Transverse colon (tissue), 4 donors: ENCODE measurements around the gene CCNQ. TPM values are rescaled to one million over a fixed set of nuclear protein-coding genes. Genes with fewer than 3 reads are reported as not detected.
"Not testable (repeated sequence)": the region's sequence is repeated elsewhere in the genome, so short reads cannot be mapped to it uniquely, and the experiment has no call there.

Source experiments
- DNase-seq: peaks from one replicate; pipeline ENCODE4 v3.0.0-alpha.2; 2019
- H3K27ac ChIP-seq, 4 donors: fragments of 200-600 bp; sonication (generic); 2 replicates each; pipeline ENCODE4 v1.5.1; 2016 to 2018; ENCODE audit warnings: inconsistent platforms in 4 of 4
- H3K27me3 ChIP-seq: fragments of 200-600 bp; sonication (generic); 2 replicates; pipeline ENCODE4 v1.5.1; 2017; ENCODE audit warnings: inconsistent platforms
- H3K36me3 ChIP-seq, 4 donors: fragments of 200-600 bp; sonication (generic); 2 replicates each; pipeline ENCODE4 v1.5.1; 2017 to 2019; ENCODE audit warnings: inconsistent platforms in 4 of 4
- H3K4me1 ChIP-seq, 4 donors: fragments of 200-600 bp; sonication (generic); 2 replicates each; pipeline ENCODE4 v1.5.1; 2017 to 2020; ENCODE audit warnings: inconsistent platforms in 4 of 4
- H3K4me3 ChIP-seq, 4 donors: fragments of 200-600 bp; sonication (generic); 1 replicate in 1 of 4; 2 replicates in 3 of 4; pipeline versions ENCODE4 v1.5.1 to v1.6.1; 2017 to 2019; ENCODE audit warnings: inconsistent platforms in 4 of 4
- H3K9me3 ChIP-seq, 2 donors: fragments of 200-600 bp; sonication (generic); 2 replicates each; pipeline ENCODE4 v1.5.1; 2017 to 2019; ENCODE audit warnings: inconsistent platforms in 2 of 2
- CTCF ChIP-seq, 5 experiments: fragments of 200-600 bp in 3 of 5; fragments of 450-650 bp in 2 of 5; sonication (generic) in 3 of 5; IDR thresholded peaks; 1 replicate in 2 of 5; 2 replicates in 3 of 5; pipeline ENCODE4 v1.5.1; 2016 to 2017; ENCODE audit warnings: antibody characterized with exemption in 5 of 5, inconsistent platforms in 3 of 5, mild to moderate bottlenecking in 2 of 5, moderate library complexity in 1 of 5
- EP300 ChIP-seq: sonication (generic); formaldehyde crosslinking; IDR thresholded peaks from one replicate; pipeline ENCODE4 v1.6.1; 2017; ENCODE audit warnings: antibody characterized with exemption, low read depth
- POLR2A ChIP-seq: fragments of 450-650 bp; IDR thresholded peaks from one replicate; pipeline ENCODE4 v1.6.1; 2016; ENCODE audit warnings: antibody characterized with exemption, mild to moderate bottlenecking, moderate library complexity
- POLR2AphosphoS5 ChIP-seq, 3 donors: sonication (generic); formaldehyde crosslinking; IDR thresholded peaks; one replicate each; pipeline ENCODE4 v1.6.1; 2016; ENCODE audit warnings: antibody characterized with exemption in 3 of 3
- WGBS, 2 donors: methylation state at CpG; one replicate each; pipeline ENCODE4 v1.1.5; 2018; ENCODE audit warnings: low coverage in 1 of 2; 5-methylcytosine and 5-hydroxymethylcytosine counted together
- in situ Hi-C, 4 donors: fragments of 200-750 bp; cut with MboI; loops; one replicate each; pipeline versions ENCODE4 v1.15.0 to v1.15.1; 2017; ENCODE audit warnings: low sequenced_read_pairs in 3 of 4, low pct_ligation_motif_present in 1 of 4, low pct_unique_long_range_greater_than_20kb in 1 of 4
- intact Hi-C: fragments of 100-400 bp; cut with DNase I; formaldehyde crosslinking; loops from one replicate; pipeline ENCODE4 v1.15.1; 2023; ENCODE audit warnings: low total_unique reads
- total RNA-seq, 4 donors: library from RNA; depleted of rRNA; stranded (reverse); fragments of >200 nt; gene quantifications; one replicate each; pipeline ENCODE4 v1.1.0, GENCODE V29; 2016

The CCNQ gene
- total RNA-seq, 4 donors from 2014 or later, result 5.2 to 32.5 (median 26.8) TPM

- intact Hi-C loops, result no loop called here
- H3K36me3 ChIP-seq, result no peaks in the 10 kb centered on the region
- DNase-seq, result no peak
- peaks cover 8% of the 10 kb centered on the region for H3K27me3 ChIP-seq
- peaks cover 0 to 8% (median 0%) of the 10 kb centered on the region in 4 donors for H3K4me1 ChIP-seq
- no peak overlapping the region for H3K27ac ChIP-seq
- in situ Hi-C loops, result no loop called here
- TF ChIP-seq CTCF (IDR thresholded peaks at IDR 0.05) (no peak), EP300 (no peak)
- H3K4me3 ChIP-seq, result no peak overlapping the region
- no peaks in the 10 kb centered on the region for H3K9me3 ChIP-seq
- WGBS, 2 donors, result 54% methylated on average over 4 of the region's 4 CpGs; no CpG with 5 or more reads in 1 of the 2 donors
Measured at GRCh38 chrX:153608806-153609205, 9.9 kb upstream of the CCNQ start.

- Histone ChIP-seq H3K27ac (no peak overlapping the region), H3K4me1 (peaks cover 0 to 8% (median 0%) of the 10 kb centered on the region in 4 donors), H3K4me3 (no peak overlapping the region), H3K9me3 (no peaks in the 10 kb centered on the region), H3K27me3 (peaks cover 8% of the 10 kb centered on the region), H3K36me3 (no peaks in the 10 kb centered on the region)
- intact Hi-C loops (no loop called here), in situ Hi-C loops (no loop called here)
- no peak for TF ChIP-seq POLR2A
- 70% methylated on average over 2 of the region's 2 CpGs; no CpG with 5 or more reads in 1 of the 2 donors for WGBS, 2 donors
- no peak for DNase-seq
Measured at GRCh38 chrX:153608376-153608775, 9.4 kb upstream of the CCNQ start.

- no peak overlapping the region for H3K4me3 ChIP-seq
- WGBS, 2 donors, result 89 to 97% methylated on average over 5 to 23 of the region's 23 CpGs
- no peak for TF ChIP-seq EP300
- no peak for TF ChIP-seq CTCF (IDR thresholded peaks at IDR 0.05)
- no peak for TF ChIP-seq POLR2AphosphoS5 (IDR thresholded peaks at IDR 0.05)
- TF ChIP-seq POLR2A, result no peak
- no peaks in the 10 kb centered on the region for H3K9me3 ChIP-seq
- H3K36me3 ChIP-seq, result no peaks in the 10 kb centered on the region
- H3K4me1 ChIP-seq, result peaks cover 0 to 8% (median 0%) of the 10 kb centered on the region in 4 donors
- H3K27me3 ChIP-seq, result peaks cover 8% of the 10 kb centered on the region
- no peak overlapping the region for H3K27ac ChIP-seq
- in situ Hi-C loops, result no loop called here
- intact Hi-C loops, result no loop called here
- no peak for DNase-seq
Measured at GRCh38 chrX:153606503-153606902, 7.6 kb upstream of the CCNQ start.

- H3K27me3 ChIP-seq, intact Hi-C loops, in situ Hi-C loops, H3K4me3 ChIP-seq, H3K27ac ChIP-seq, H3K9me3 ChIP-seq, H3K36me3 ChIP-seq, DNase-seq: not testable (repeated sequence)
- 78% methylated on average over 18 of the region's 18 CpGs; no CpG with 5 or more reads in 1 of the 2 donors for WGBS, 2 donors
- H3K4me1 ChIP-seq, result peaks cover 0 to 13% (median 3%) of the 10 kb centered on the region in 4 donors
Measured at GRCh38 chrX:153604666-153605380, 5.9 kb upstream of the CCNQ start.

- intact Hi-C loops (no loop called here), in situ Hi-C loops (no loop called here)
- Histone ChIP-seq H3K27ac (no peak overlapping the region), H3K9me3 (no peaks in the 10 kb centered on the region), H3K4me3 (no peak overlapping the region), H3K36me3 (no peaks in the 10 kb centered on the region), H3K4me1 (peaks cover 0 to 14% (median 5%) of the 10 kb centered on the region in 4 donors), H3K27me3 (no peaks in the 10 kb centered on the region)
- TF ChIP-seq EP300, result no peak
- TF ChIP-seq POLR2A, result no peak
- TF ChIP-seq POLR2AphosphoS5 (IDR thresholded peaks at IDR 0.05), result no peak
- no peak for TF ChIP-seq CTCF (IDR thresholded peaks at IDR 0.05)
- 95 to 100% methylated on average over 1 to 9 of the region's 17 CpGs for WGBS, 2 donors
- DNase-seq, result no peak
Measured at GRCh38 chrX:153603131-153603656, 4.3 kb upstream of the CCNQ start.
